ENCODE measurements around the gene NAXD. TPM values are rescaled to one million over a fixed set of nuclear protein-coding genes. Genes with fewer than 3 reads are reported as not detected.

The NAXD gene
- total RNA-seq, 1 experiment from 2014 or later: 32.1 TPM

GRCh38 chr13:110566171-110566570, 49.2 kb upstream of the NAXD start:
- no peak for ATAC-seq
- no peak overlapping the region for H3K4me2 ChIP-seq (ENCODE audit: low read length)
- no peaks in the 10 kb centered on the region for H4K20me1 ChIP-seq (ENCODE audit: insufficient read depth)
- H3K27ac ChIP-seq (ENCODE audit: low read depth, low read length): no peak overlapping the region
- ChIA-PET RAD21 (ENCODE audit: low non-redundant PET in 1 of 2, low total read pairs in 2 of 2, uncharacterized antibody in 2 of 2, unreplicated experiment in 2 of 2) (no interaction called here), CTCF (no interaction called here), POLR2A (no interaction called here)
- TF ChIP-seq POLR2A (IDR thresholded peaks at IDR 0.05; ENCODE audit: borderline replicate concordance, extremely low read depth, insufficient read depth, insufficient read length) (no peak), ELF1 (IDR thresholded peaks at IDR 0.05; ENCODE audit: borderline replicate concordance, low read depth) (no peak), CEBPB (IDR thresholded peaks at IDR 0.05; ENCODE audit: low read depth) (no peak), SP1 (IDR thresholded peaks at IDR 0.05; ENCODE audit: low read depth) (no peak), REST (IDR thresholded peaks at IDR 0.05; ENCODE audit: low read depth) (no peak), EZH2 (IDR thresholded peaks at IDR 0.05) (no peak), JUND (IDR thresholded peaks at IDR 0.05) (no peak), CBX3 (IDR thresholded peaks at IDR 0.05; ENCODE audit: low read depth) (no peak), CTCF (IDR thresholded peaks at IDR 0.05 in 2 of 3, conservative IDR thresholded peaks at IDR 0.05 in 1 of 3; ENCODE audit: borderline replicate concordance in 1 of 3, insufficient read depth in 1 of 3, low read depth in 2 of 3, low read length in 2 of 3) (no peak), TCF7L2 (IDR thresholded peaks at IDR 0.05; ENCODE audit: borderline replicate concordance, extremely low read depth, insufficient read depth, insufficient read length) (no peak), POLR2AphosphoS5 (IDR thresholded peaks at IDR 0.05; ENCODE audit: low read depth, low read length) (no peak), ZNF274 (IDR thresholded peaks at IDR 0.05; ENCODE audit: low read depth, low read length) (no peak), RAD21 (IDR thresholded peaks at IDR 0.05; ENCODE audit: low read depth) (no peak), SIN3A (IDR thresholded peaks at IDR 0.05; ENCODE audit: low read depth) (no peak)
- TF ChIP-seq, protein P1, sequence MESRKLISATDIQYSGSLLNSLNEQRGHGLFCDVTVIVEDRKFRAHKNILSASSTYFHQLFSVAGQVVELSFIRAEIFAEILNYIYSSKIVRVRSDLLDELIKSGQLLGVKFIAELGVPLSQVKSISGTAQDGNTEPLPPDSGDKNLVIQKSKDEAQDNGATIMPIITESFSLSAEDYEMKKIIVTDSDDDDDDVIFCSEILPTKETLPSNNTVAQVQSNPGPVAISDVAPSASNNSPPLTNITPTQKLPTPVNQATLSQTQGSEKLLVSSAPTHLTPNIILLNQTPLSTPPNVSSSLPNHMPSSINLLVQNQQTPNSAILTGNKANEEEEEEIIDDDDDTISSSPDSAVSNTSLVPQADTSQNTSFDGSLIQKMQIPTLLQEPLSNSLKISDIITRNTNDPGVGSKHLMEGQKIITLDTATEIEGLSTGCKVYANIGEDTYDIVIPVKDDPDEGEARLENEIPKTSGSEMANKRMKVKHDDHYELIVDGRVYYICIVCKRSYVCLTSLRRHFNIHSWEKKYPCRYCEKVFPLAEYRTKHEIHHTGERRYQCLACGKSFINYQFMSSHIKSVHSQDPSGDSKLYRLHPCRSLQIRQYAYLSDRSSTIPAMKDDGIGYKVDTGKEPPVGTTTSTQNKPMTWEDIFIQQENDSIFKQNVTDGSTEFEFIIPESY (IDR thresholded peaks at IDR 0.05; ENCODE audit: extremely low read depth, insufficient replicate concordance, low read length): no peak
- TF ChIP-seq, protein P2, sequence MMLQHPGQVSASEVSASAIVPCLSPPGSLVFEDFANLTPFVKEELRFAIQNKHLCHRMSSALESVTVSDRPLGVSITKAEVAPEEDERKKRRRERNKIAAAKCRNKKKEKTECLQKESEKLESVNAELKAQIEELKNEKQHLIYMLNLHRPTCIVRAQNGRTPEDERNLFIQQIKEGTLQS (IDR thresholded peaks at IDR 0.05): no peak
- TF ChIP-seq, protein P3, sequence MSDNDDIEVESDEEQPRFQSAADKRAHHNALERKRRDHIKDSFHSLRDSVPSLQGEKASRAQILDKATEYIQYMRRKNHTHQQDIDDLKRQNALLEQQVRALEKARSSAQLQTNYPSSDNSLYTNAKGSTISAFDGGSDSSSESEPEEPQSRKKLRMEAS (IDR thresholded peaks at IDR 0.05): no peak
- H2AFZ ChIP-seq (ENCODE audit: low read depth, low read length, poor library complexity, severe bottlenecking): no peak overlapping the region
- no peak overlapping the region for H3K9ac ChIP-seq (ENCODE audit: low read length)
- H3K79me2 ChIP-seq (ENCODE audit: insufficient read depth, low read length): no peaks in the 10 kb centered on the region
- H3K36me3 ChIP-seq (ENCODE audit: control insufficient read depth in 1 of 2, insufficient read depth in 2 of 2, low read length in 2 of 2): no peaks in the 10 kb centered on the region
- no peaks in the 10 kb centered on the region for H3K9me3 ChIP-seq (ENCODE audit: control insufficient read depth in 1 of 2, insufficient read depth in 1 of 2, low read depth in 1 of 2, low read length in 2 of 2)
- DNase-seq (ENCODE audit: low read depth, low spot score): no peak
- H3K27me3 ChIP-seq (ENCODE audit: insufficient read depth, low read length): no peaks in the 10 kb centered on the region
- intact Hi-C loops (cut with micrococcal nuclease): loop anchor here (10.0 kb wide), 2 partner anchors 111 to 341 kb away; no protein-coding TSS in a partner anchor
- H3K4me3 ChIP-seq (replicated peaks in 1 of 2; ENCODE audit: low read depth in 1 of 2, low read length in 2 of 2): no peak overlapping the region
- no TSS peak for BruUV-seq (replicated peaks)
- peaks cover 20 to 24% of the 10 kb centered on the region in 2 experiments for H3K4me1 ChIP-seq (ENCODE audit: control insufficient read depth in 1 of 2, insufficient read depth in 2 of 2, low read length in 2 of 2)
- no peaks in the 10 kb centered on the region for H3K9me2 ChIP-seq (ENCODE audit: insufficient read depth)

Data from HCT116 (cell line).